GM18505 (cell line): ENCODE measurements around the gene CDY1.
"Not testable (repeated sequence)": the region's sequence is repeated elsewhere in the genome, so short reads cannot be mapped to it uniquely, and the experiment has no call there.

Experiments
- ATAC-seq: cut with Tn5 transposase; IDR thresholded peaks from one replicate; pipeline ENCODE4 v1.9.1; 2021; ENCODE audit not compliant: unreplicated experiment

Gene CDY1, protein sequence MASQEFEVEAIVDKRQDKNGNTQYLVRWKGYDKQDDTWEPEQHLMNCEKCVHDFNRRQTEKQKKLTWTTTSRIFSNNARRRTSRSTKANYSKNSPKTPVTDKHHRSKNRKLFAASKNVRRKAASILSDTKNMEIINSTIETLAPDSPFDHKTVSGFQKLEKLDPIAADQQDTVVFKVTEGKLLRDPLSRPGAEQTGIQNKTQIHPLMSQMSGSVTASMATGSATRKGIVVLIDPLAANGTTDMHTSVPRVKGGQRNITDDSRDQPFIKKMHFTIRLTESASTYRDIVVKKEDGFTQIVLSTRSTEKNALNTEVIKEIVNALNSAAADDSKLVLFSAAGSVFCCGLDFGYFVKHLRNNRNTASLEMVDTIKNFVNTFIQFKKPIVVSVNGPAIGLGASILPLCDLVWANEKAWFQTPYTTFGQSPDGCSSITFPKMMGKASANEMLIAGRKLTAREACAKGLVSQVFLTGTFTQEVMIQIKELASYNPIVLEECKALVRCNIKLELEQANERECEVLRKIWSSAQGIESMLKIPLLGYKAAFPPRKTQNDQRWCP

GRCh38 chrY:25621817-25622216 is at the start of gene CDY1:
TSS of gene CDY1 (plus strand) at chrY:25622117. CDS start at chrY:25622443, 326 bp downstream.
- ATAC-seq = not testable (repeated sequence)

GRCh38 chrY:25593336-25593735 is 28.6 kb upstream of the CDY1 start:
- not testable (repeated sequence) for ATAC-seq

DNA sequence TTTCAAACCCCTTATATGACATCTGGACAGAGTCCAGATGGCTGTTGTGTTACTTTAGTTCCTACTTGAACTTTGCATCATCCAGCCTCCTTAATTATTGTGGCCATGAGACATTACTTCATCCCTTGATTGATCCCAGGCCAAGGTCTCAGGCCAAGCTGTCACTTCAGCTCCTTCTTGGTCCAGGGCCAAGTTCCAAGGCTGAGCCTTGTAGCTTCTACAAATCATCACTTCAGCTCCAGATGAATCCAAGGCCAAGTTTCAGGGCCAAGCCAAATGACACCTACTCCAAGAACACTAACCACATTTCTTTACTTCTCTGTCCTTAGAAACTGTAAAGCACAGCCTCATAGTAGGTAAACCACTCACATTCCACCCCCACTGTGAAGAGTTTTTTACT is 1.7 kb upstream of the CDY1 start:
- ATAC-seq = not testable (repeated sequence)

- not testable (repeated sequence) for ATAC-seq
Measured at GRCh38 chrY:25626524-25626923, 4.6 kb downstream of the CDY1 start.

DNA sequence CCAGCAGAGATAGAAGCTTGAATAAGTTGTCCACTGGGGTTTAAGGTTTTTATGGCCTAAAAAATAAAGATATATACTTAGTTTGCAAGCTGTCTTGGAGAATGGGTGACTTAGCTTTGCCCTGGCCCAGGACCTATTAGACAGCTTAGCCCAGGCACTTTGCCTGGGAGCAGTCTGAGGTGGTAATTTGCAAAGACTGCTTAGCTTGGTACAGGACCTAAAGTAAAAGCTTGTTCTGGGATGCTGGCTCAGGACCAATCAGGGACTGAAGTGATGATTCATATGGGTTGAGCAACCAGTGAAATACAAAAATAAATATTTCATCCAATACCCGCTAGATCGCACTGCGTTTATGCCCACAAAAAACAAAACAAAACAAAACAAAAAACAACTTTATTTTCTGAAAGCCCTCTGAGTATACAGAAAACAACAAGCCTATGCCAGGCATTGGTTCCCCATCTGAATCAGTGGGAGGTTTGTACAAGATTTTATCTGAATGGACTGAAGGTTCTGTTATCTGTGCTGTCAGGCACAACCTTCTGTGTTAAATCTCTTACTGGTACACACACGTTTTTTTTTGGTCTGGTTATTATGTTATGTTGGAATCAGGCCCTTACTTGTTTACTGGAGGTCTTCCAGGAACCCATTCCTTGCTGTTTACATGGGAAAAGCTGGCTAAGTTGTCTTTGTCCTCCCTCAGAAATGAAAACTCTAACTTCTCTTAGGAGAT is 8.6 kb downstream of the CDY1 start:
- not testable (repeated sequence) for ATAC-seq

- not testable (repeated sequence) for ATAC-seq
Measured at GRCh38 chrY:25639852-25640251, 17.9 kb downstream of the CDY1 start.

GRCh38 chrY:25643024-25643915 is 21.4 kb downstream of the CDY1 start:
- not testable (repeated sequence) for ATAC-seq
